DMS153 treated with DMSO at 0.1 percent for 48 hours (cell line): ENCODE results near the gene PDIK1L.

Experiments
- DNase-seq: peaks from one replicate; lab custom pipeline; 2025; ENCODE audit not compliant: unreplicated experiment; lab: John Stamatoyannopoulos, UW

PDIK1L gene

DNA sequence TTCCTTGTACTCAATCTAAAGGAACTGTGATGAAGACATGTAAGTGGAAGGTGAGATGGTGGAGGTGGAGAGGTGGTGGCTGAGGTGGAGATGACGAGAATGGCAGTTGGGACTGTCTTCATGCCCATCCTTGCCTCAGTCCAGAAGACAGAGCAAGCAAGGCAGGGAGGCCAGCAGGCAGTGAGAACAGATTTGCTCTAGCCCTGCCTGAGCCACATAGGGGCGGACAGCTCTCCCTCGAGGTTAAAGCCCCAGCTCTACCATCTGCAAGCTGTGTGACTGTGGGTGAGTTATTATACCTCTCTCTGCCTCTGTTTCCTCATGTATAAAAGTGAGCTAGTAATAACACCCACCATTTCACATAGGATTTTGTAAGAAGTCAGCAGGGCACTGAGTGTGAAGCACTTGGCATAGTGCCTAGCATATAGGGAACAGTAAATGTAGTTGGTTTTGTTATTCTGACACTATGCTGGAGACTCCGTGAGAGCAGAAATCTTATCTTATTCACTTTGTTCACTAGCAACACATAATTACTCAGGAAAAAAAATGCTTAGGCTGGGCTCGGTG, 42.4 kb downstream of the PDIK1L start:
- DNase-seq, result no peak

GRCh38 chr1:26154750-26155149, 43.1 kb downstream of the PDIK1L start:
- no peak for DNase-seq

DNA sequence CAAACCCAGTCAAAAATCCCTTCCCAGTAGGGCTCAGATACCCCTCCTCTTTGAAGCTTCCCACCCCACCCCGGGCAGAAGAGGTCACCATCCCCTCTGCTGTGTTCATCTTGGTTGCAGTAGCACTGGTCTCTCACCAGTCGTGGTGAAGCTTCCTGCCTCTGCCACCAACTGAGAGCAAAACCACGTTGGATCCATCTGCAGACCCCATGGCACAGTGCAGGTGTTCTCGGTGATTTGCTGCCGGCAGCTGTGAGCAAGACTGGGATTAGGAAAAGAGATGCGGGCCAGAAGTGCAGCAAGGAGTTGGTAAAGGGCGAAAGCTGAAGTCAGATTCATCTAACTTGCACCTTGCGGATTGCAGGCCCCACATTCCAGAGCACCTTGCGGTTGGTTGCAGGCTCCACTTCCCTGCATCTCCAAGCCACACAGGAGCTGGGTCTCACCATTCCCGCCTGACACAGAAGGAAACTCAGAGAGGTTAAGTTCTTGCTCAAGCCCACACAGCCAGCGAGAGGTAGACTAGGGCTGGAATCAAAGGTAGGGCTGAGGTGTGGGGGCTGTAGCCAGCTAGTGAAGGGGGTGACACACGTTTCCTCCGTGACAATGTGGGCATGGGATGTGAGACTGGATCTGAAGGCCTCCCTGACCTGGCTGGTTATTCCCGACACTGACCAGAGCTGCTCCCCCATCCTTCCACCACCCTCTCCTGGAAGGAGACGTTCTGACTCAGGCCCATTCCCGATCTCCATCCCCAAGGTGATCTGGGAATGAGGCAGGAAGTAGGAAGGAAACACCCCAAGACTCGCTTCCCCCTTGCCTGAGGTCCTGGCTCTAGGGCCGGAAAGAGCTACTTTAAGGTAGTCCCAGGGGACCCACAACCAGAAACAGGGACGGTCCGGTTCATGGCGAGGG, 44.0 kb downstream of the PDIK1L start:
- DNase-seq, result no peak

DNA sequence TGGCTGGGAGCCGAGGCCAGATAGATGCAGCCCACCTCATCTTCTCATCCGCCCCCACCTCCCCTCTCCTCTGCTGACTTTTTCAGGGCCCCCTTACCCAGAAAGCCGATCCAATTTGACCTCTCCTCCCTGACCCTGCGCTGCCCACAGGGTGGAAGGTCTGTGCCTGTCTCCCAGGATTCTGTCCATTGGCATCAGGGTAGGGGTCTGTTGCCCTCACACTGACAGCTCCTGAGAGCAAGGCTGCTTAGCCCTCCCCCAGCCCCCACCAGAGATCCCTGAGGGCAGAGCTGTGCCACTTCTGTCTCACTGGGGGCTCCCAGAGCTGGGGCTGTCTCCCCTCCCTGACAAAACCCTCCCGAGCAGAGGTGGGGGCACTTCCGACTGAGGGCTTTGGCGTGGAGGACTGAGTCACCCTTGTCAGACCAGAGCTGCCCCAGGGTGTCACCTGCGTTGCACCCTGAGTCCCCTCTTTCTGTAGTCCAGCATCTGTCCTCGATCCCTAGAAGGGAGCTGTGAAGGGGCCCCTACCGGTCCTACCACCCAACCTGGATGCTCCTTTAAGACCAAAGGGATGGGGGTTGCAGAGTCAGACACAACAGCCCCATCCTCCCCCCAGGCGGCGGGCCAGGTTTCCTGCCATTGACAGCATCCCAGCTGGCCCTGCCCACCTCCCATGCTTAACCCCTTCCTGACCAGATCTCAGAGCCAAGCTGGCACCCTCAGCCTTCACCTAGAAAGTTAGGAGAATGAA, 44.8 kb downstream of the PDIK1L start:
- DNase-seq, result no peak

- no peak for DNase-seq
Observed at GRCh38 chr1:26158271-26158907, 46.8 kb downstream of the PDIK1L start.

GRCh38 chr1:26158908-26159742, 47.5 kb downstream of the PDIK1L start, which contains the start of gene FAM110D:
Gene FAM110D (plus strand): TSS chr1:26159079. CDS start chr1:26161292, 2,213 bp downstream.
- no peak for DNase-seq

GRCh38 chr1:26159743-26160039, 48.1 kb downstream of the PDIK1L start:
- no peak for DNase-seq

GRCh38 chr1:26160527-26161414, 49.1 kb downstream of the PDIK1L start:
- no peak for DNase-seq

GRCh38 chr1:26161415-26162219, 50.0 kb downstream of the PDIK1L start:
- DNase-seq, result peak; percentile 71

DNA sequence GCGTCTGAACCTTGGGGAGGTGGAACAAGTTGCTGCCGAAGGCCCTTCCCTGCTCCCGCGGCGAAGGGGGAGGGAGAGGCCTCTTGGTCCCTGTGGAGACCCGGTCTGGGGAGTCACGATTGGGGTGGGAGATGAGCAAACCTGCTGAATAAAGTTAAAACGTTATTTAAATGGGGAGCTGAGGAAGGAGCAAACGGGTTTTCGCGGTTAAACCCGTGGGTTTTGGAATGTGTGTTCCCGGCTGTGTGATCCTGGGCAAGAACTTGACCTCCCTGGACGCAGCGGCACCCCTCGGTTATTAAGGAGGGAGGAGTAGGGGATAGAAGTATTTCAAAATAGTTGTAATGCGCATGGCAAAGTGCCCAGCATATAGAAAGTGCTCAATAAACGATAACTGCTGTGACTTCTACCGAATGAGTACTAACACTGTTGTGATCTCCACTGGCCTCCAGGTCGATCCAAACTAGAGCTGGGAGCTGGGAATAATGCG, 50.6 kb downstream of the PDIK1L start:
- no peak for DNase-seq

GRCh38 chr1:26163684-26164035, 52.0 kb downstream of the PDIK1L start:
- no peak for DNase-seq

GRCh38 chr1:26164036-26164860, 52.6 kb downstream of the PDIK1L start:
- no peak for DNase-seq

- DNase-seq, result no peak
Observed at GRCh38 chr1:26164861-26165842, 53.5 kb downstream of the PDIK1L start.

GRCh38 chr1:26166719-26167281, 55.2 kb downstream of the PDIK1L start:
- no peak for DNase-seq

- peak; percentile 60 for DNase-seq
Observed at GRCh38 chr1:26168410-26169197, 57.0 kb downstream of the PDIK1L start, which contains the start of gene C1orf232. Gene C1orf232 (minus strand): TSS chr1:26168963. CDS start chr1:26168499, 464 bp downstream.
